Measurements from ENCODE around the gene BUB1. TPM values are rescaled to one million over a fixed set of nuclear protein-coding genes. Genes with fewer than 3 reads are reported as not detected.

Gene BUB1
- total and polyA plus RNA-seq, 8 donors = 7.1 to 44.9 (median 21.2) TPM

- Histone ChIP-seq H3K4me3 (no peak overlapping the region), H3K36me3 (no peaks in the 10 kb centered on the region), H3K9me3 (peaks cover 0 to 7% of the 10 kb centered on the region in 2 donors), H3K27ac (no peak overlapping the region), H3K4me1 (peaks cover 0 to 18% of the 10 kb centered on the region in 2 donors), H3K27me3 (no peaks in the 10 kb centered on the region)
- DNase-seq = no peak
- no peak for ATAC-seq
- TF ChIP-seq CTCF (IDR thresholded peaks at IDR 0.05) = no peak
- intact Hi-C loops (cut with DNase I) = no loop called here
These were observed 4.4 kb upstream of the BUB1 start for GRCh38 chr2:110682267-110682666.

- H3K27me3 ChIP-seq = no peaks in the 10 kb centered on the region
- ATAC-seq = peak; percentile 34
- H3K36me3 ChIP-seq = no peaks in the 10 kb centered on the region
- H3K9me3 ChIP-seq = no peaks in the 10 kb centered on the region
- no peak overlapping the region for H3K4me3 ChIP-seq
- H3K27ac ChIP-seq = no peak overlapping the region
- DNase-seq = peak in 1 of 4 donors; percentile 54
- TF ChIP-seq CTCF (IDR thresholded peaks at IDR 0.05) = no peak
- peaks cover 0 to 29% of the 10 kb centered on the region in 2 donors for H3K4me1 ChIP-seq
- intact Hi-C loops (cut with DNase I) = no loop called here
These were observed 2.8 kb upstream of the BUB1 start for GRCh38 chr2:110680709-110681108.

- intact Hi-C loops (cut with DNase I) = no loop called here
- H3K4me1 ChIP-seq = peaks cover 0 to 29% of the 10 kb centered on the region in 2 donors
- no peak for ATAC-seq
- H3K4me3 ChIP-seq = peak overlapping the region in 1 of 2 donors; percentile 2
- H3K27ac ChIP-seq = no peak overlapping the region
- no peaks in the 10 kb centered on the region for H3K36me3 ChIP-seq
- no peak for TF ChIP-seq CTCF (IDR thresholded peaks at IDR 0.05)
- H3K27me3 ChIP-seq = no peaks in the 10 kb centered on the region
- no peak for DNase-seq
- no peaks in the 10 kb centered on the region for H3K9me3 ChIP-seq
These were observed 2.0 kb upstream of the BUB1 start for GRCh38 chr2:110679865-110680264.

GRCh38 chr2:110679337-110679707, 1.5 kb upstream of the BUB1 start:
- Histone ChIP-seq H3K4me1 (peaks cover 0 to 29% of the 10 kb centered on the region in 2 donors), H3K36me3 (no peaks in the 10 kb centered on the region), H3K4me3 (peak overlapping the region; percentile 2 to 59), H3K27ac (peak overlapping the region; percentile 84 to 92), H3K27me3 (no peaks in the 10 kb centered on the region), H3K9me3 (no peaks in the 10 kb centered on the region)
- ATAC-seq = no peak
- peak in 1 of 4 donors; percentile 17 for DNase-seq
- intact Hi-C loops (cut with DNase I) = no loop called here
- no peak for TF ChIP-seq CTCF (IDR thresholded peaks at IDR 0.05)

GRCh38 chr2:110678457-110679336, 834 bp upstream of the BUB1 start:
- no peaks in the 10 kb centered on the region for H3K27me3 ChIP-seq
- H3K36me3 ChIP-seq = no peaks in the 10 kb centered on the region
- intact Hi-C loops (cut with DNase I) = no loop called here
- ATAC-seq (peak; percentile 23), DNase-seq (peak; percentile 37 to 70 (median 42))
- peak overlapping the region; percentile 55 to 59 for H3K4me3 ChIP-seq
- no peak for TF ChIP-seq CTCF (IDR thresholded peaks at IDR 0.05)
- H3K9me3 ChIP-seq = no peaks in the 10 kb centered on the region
- peak overlapping the region; percentile 84 to 92 for H3K27ac ChIP-seq
- H3K4me1 ChIP-seq = peaks cover 0 to 29% of the 10 kb centered on the region in 2 donors

Measured in left lung (tissue), 10 donors.